Suprapubic skin (tissue), 4 donors: Measurements from ENCODE around the gene PGPEP1.

Source experiments
- CTCF ChIP-seq, 2 donors: fragments of 200-600 bp in 1 of 2; fragments of 450-650 bp in 1 of 2; sonication (generic) in 1 of 2; IDR thresholded peaks; one replicate each; pipeline ENCODE4 v1.5.1; 2016 to 2019; ENCODE audit warnings: antibody characterized with exemption in 2 of 2, mild to moderate bottlenecking in 1 of 2, moderate library complexity in 1 of 2
- POLR2A ChIP-seq, 2 donors: fragments of 450-650 bp; IDR thresholded peaks; one replicate each; pipeline ENCODE4 v1.6.1; 2017; ENCODE audit warnings: antibody characterized with exemption in 2 of 2, mild to moderate bottlenecking in 2 of 2, moderate library complexity in 2 of 2
- POLR2AphosphoS5 ChIP-seq, 3 donors: sonication (generic); formaldehyde crosslinking; IDR thresholded peaks; one replicate each; pipeline ENCODE4 v1.6.1; 2017; ENCODE audit warnings: antibody characterized with exemption in 3 of 3

GRCh38 chr19:18379803-18380747 lies 39.7 kb downstream of the PGPEP1 start:
- no peak for TF ChIP-seq CTCF (IDR thresholded peaks at IDR 0.05)
- no peak for TF ChIP-seq POLR2A (IDR thresholded peaks at IDR 0.05)
- no peak for TF ChIP-seq POLR2AphosphoS5 (IDR thresholded peaks at IDR 0.05)
